HG02970 (cell line): ENCODE measurements around the gene HK1.
"Not testable (repeated sequence)": the region's sequence is repeated elsewhere in the genome, so short reads cannot be mapped to it uniquely, and the experiment has no call there.

Experiments used
- ATAC-seq: cut with Tn5 transposase; IDR thresholded peaks from one replicate; pipeline ENCODE4 v1.9.1; 2021; ENCODE audit warnings: mild to moderate bottlenecking, moderate library complexity, moderate number of reproducible peaks; ENCODE audit not compliant: unreplicated experiment, low FRiP score

Gene HK1

GRCh38 chr10:69306421-69306820 is 28.1 kb downstream of the HK1 start:
- ATAC-seq, result no peak

GRCh38 chr10:69307434-69307833 is 29.1 kb downstream of the HK1 start:
- ATAC-seq, result no peak

- ATAC-seq, result not testable (repeated sequence)
These were observed 30.0 kb downstream of the HK1 start for GRCh38 chr10:69308304-69308703.

- no peak for ATAC-seq
These were observed 33.0 kb downstream of the HK1 start for GRCh38 chr10:69311309-69311708.

GRCh38 chr10:69312528-69312927 is 34.2 kb downstream of the HK1 start:
- no peak for ATAC-seq

GRCh38 chr10:69315100-69315542 is 36.8 kb downstream of the HK1 start:
- ATAC-seq, result no peak

GRCh38 chr10:69315610-69316312 is 37.5 kb downstream of the HK1 start:
- no peak for ATAC-seq

GRCh38 chr10:69316313-69317059 is 38.2 kb downstream of the HK1 start:
- ATAC-seq, result no peak

- ATAC-seq, result no peak
These were observed 38.9 kb downstream of the HK1 start for GRCh38 chr10:69317175-69317604.

GRCh38 chr10:69317626-69318105 is 39.4 kb downstream of the HK1 start:
- no peak for ATAC-seq

GRCh38 chr10:69318106-69318866 is 40.0 kb downstream of the HK1 start:
- ATAC-seq, result peak; percentile 87

- peak; percentile 14 for ATAC-seq
These were observed 40.8 kb downstream of the HK1 start for GRCh38 chr10:69318867-69319727.

GRCh38 chr10:69319841-69320316 is 41.6 kb downstream of the HK1 start:
- no peak for ATAC-seq

- no peak for ATAC-seq
These were observed 42.2 kb downstream of the HK1 start for GRCh38 chr10:69320521-69320920.

GRCh38 chr10:69321039-69321715 is 42.9 kb downstream of the HK1 start:
- ATAC-seq, result no peak

GRCh38 chr10:69321865-69322264 is 43.6 kb downstream of the HK1 start:
- no peak for ATAC-seq

- not testable (repeated sequence) for ATAC-seq
These were observed 44.0 kb downstream of the HK1 start for GRCh38 chr10:69322346-69322745.

- no peak for ATAC-seq
These were observed 45.3 kb downstream of the HK1 start for GRCh38 chr10:69323622-69324021.

- ATAC-seq, result no peak
These were observed 46.3 kb downstream of the HK1 start for GRCh38 chr10:69324583-69324982.
